HG02759 (cell line): ENCODE data around the gene GBX2.

ENCODE experiments used
- ATAC-seq: cut with Tn5 transposase; IDR thresholded peaks from one replicate; pipeline ENCODE4 v1.9.1; 2021; ENCODE audit warnings: mild to moderate bottlenecking, moderate library complexity; ENCODE audit not compliant: unreplicated experiment

The GBX2 gene

GRCh38 chr2:236169151-236169721 lies 1.1 kb upstream of the GBX2 start:
- no peak for ATAC-seq

GRCh38 chr2:236167297-236168109 lies 683 bp downstream of the GBX2 start:
- no peak for ATAC-seq

- ATAC-seq, result no peak
These were observed 1.3 kb downstream of the GBX2 start for GRCh38 chr2:236166796-236167296.

DNA sequence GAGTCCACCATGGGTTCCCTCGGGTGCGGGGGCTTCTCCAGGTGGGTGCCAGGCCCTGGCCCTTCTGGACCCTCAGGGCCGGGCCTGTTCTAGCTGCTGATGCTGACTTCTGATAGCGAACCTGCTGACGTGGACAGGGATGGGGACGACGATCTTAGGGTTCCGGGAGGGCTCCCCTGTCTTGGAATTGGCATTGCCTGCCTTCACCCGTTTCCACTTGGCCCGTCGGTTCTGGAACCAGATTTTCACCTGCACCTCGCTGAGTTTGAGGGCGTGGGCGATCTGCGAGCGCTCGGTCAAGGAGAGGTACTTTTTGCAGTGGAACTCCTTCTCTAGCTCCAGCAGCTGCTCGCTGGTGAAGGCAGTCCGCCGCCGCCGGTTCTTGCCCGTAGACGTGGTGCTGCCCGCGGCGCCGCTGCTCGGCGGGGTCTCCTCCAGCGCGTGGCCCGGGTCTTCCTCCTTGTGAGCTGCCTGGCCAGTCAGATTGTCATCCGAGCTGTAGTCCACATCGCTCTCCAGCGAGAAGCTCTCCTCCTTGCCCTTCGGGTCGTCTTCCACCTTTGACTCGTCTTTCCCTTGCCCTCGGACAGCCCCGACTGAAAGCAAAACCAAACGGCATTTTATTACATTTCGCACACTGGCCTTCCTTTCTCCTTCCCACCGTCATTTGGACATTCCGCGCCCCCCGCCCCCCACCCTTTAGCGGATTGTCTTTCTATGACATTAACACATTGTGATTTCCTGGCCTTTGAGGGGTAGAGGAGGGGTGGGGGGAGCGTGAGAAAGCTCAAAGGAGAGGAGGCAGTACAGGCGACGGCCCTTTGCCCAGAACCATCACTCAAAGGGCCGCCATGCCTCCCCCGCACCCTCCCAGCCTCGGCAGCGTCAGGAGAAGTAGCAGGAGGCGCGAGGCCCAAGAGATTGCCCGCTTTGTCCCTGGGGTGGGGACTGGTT lies 2.1 kb downstream of the GBX2 start:
- ATAC-seq, result no peak

GRCh38 chr2:236164925-236165841 lies 3.0 kb downstream of the GBX2 start:
- ATAC-seq, result no peak

DNA sequence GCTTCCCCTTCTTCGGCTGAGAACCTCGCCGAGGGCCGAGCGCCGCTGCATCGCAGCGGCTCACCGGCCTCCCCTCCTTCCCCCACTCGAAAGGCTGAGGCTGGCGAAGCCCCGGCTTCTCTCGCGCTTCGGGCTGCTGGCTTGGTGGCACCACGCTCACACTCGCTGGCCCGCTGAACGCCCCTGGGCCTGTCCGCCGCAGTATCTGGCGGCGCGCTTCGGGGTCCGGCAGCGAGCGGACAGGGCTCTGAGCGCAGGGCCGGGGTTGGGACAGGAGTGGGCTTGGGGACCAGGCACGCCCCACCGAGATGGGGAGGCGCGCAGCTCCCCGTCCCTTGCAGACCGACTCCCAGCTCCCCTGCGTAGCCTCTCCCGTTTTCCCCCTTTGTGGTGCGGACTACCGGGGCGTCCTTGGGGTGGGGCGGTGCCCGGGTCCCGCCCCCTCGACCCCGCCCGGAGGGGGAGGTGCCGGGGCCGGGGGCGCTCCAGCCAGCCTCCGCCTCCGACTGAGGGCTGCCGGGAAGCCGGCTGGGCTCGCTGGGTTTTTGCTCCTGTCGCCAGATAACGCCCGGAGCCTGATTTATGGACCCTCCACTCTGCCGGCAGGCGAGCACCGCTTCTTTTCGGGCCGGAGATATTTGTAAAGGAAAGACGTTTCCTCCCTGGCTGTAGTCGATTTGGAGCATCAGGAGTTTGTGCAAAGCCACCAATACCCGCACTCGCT lies 3.8 kb downstream of the GBX2 start:
- no peak for ATAC-seq

- ATAC-seq, result no peak
These were observed 4.5 kb downstream of the GBX2 start for GRCh38 chr2:236163471-236164200.

- no peak for ATAC-seq
These were observed 5.2 kb downstream of the GBX2 start for GRCh38 chr2:236162882-236163470.

GRCh38 chr2:236162031-236162845 lies 5.9 kb downstream of the GBX2 start:
- ATAC-seq, result no peak

- no peak for ATAC-seq
These were observed 6.7 kb downstream of the GBX2 start for GRCh38 chr2:236161531-236161930.

- no peak for ATAC-seq
These were observed 7.1 kb downstream of the GBX2 start for GRCh38 chr2:236161082-236161462.

DNA sequence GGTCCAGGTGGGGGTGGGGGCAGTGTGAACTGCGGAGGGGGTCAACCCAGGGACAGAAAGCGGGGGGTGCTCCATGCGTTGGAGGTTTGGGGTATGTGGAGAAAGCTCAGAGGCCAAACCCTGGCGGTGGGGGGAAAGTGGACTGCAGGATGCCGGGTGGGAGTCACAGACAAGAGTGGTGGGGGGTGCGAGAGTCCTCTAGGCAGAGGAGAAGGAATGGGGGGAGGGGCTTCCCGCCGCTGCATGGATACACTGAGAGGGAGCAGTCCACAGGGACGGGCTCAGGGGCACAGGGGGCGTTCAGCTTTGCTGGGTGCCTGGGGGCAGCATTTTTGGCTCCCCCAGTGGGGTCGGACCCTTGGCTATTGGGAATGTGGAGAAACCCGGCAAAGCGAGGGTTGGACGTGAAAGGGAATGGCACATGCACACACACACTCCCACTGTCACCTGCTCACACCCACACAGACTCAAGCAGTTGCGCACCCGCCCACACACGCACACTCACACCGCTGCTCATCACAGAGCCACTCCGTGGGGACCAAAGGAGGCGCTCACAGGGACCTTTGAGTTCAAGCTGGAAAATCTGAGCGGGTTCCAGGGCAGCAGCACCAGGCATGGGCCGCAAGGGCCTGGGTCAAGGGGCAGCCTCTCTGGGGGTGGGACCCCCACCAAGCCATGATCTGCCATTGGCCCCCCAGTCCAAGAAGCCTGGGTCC lies 7.7 kb downstream of the GBX2 start:
- ATAC-seq, result no peak

DNA sequence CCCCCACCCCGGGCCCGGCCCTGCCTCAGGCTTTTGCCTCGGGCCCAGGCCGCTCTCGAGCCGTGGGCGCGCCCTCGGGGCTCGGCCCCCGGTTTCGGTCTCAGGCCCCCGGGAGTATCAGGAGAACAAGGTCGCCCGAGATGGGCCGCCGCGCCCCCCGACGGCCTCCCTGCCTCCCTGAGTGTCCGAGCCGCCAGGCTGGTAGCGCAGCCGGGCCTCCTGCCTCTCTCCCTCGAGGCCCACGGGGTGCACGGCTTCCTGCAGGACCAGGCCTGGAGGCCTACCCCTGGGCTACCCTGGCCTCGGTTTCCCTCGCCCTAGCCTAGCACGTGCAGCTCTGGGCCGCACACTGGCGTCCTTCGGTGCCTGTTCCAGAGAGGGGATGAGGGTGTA lies 8.4 kb downstream of the GBX2 start:
- no peak for ATAC-seq

- ATAC-seq, result no peak
These were observed 9.0 kb downstream of the GBX2 start for GRCh38 chr2:236158969-236159777.

DNA sequence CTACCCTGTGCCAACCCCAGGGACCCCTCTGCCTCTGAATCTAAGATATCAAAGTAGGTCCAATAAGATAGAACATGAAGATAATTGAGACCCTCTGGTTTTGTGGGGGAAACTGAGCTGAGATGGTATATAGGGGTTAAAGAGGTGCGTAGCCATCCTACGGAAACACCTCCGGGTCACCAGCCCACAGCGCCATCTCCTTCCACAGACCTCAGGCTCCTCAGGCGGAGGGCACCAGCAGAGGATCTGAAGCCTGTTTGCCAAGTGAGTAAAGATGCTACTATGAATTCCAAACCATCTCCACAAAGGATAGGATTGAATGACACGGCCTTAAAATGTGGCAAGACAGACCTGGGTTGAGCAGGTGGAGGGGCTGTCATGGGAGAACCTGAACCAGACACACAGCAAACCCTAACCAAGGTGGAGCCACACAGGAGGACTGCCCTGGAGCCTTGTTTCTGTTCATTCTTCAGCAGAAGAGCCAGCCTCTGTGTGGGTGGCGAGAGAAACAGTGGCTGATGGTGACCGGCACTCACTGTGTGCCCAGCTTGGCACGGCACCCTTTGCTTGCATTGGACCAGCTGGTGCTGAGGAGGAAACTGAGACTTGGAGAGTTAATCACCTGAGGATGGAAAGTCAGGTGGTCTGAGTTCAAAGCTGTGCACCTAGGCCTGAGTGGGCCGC lies 10.2 kb downstream of the GBX2 start:
- no peak for ATAC-seq

- no peak for ATAC-seq
These were observed 10.8 kb downstream of the GBX2 start for GRCh38 chr2:236157366-236157765.
